ENCODE measurements around the gene VWCE.

VWCE gene

DNA sequence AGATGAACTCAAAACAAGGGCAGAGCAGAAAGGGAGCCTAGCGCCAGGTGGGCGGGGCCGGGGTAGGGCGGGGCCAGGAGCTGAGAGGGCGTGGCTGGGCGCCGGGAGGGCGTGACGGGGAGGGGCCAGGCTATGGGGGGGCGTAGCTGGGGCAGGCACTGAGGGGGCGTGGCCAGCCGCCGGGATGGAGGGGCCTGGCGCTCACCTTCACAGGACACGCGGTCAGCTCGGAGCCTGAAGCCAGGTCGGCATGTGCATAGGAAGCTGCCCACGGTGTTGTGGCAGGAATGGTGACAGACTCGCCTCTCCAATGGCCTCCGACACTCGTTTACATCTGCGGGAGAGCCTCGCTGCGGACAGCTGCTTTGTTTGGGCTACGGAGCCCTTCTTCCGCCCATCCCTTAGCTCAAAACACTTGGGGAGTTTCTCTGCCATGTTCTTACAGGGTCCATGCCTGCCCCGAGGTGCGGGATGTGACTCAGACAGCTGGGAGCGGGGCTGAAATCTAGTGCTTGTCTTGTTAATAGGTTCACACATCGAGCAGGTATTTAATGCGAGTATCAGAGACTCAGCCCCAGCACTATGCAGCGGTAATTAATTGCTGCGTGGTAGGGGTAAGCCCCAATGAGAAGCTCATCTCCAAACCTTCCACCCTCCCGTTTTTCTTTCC lies 13.4 kb downstream of the VWCE start:
- peak; percentile 32 to 40 for DNase-seq

DNA sequence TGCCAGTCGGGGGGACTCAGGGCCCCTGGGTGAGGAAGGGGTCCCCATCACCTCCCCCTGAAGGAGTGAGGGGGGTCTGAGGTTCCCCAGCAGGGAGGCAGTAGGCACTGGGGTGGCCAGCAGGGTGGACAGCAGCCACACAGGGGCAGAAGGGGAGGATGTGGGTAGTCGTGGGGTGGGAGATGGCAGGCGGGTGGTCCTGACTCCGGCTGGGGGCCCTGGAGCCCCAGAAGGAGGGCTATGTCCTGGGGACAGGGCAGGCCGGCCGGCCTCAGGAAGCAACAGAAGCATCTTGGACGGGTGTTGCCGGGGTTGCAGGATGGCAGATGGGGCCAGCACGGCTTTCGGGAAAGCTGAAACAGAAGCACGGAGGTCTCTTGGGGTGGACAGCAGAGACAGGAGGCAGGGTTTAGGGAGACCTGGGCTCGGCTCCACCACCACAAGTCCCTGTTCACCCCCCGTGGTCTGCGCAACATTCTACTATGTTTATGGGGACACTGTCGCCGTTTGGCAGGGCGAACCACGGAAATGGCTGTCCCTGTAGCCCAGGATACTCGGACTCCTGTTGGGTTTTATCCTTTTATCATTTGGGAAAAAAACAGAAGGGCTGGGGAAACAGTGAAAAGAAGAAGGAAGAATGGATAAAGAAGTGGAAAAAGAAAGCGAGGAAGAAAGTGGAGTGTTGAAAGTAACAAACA lies 14.1 kb downstream of the VWCE start:
- no peak for DNase-seq

GRCh38 chr11:61279934-61280659 lies 15.0 kb downstream of the VWCE start:
- DNase-seq, result no peak

DNA sequence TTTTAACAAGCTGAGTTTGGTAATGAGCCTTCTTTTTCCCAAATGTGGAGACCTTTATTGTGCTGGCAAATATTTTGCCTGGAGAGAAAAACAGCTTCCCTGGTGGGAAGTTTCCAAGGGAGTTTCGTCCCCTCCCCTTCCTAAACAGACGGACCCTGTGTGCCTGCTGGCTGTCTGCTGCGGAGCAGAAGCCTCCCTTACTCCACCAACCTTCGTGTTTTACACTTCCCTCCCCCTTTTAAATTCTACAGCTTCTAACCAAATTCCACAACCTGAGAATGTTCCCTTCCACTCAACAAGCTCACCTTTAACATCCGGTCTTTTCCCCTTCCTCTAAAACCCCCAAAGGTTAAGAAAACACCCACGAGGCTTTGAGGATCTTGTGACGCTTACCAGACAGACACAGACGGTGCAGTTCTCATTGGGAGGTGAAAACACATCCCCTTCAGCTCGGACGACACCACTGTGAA lies 17.1 kb downstream of the VWCE start:
- DNase-seq, result no peak

GRCh38 chr11:61277186-61278000 lies 17.7 kb downstream of the VWCE start:
- no peak for DNase-seq

DNA sequence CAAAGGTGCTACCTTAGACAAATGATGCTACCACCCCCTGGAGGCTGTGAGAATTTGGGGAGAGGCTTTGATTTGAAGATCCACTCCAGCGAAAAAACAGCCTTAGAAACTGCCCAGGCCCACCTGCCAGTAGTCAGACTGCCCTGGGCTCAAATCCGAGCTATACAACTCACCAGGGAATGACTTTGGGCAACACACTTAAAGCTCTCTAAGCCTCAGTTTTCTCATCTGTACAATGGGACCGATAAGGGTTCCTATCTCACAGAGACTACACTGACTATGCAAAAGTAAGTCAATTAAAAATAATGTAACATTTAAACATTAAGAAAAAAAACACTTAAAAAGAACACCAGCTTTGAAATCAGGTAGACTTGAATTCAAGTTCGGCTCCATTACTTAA lies 19.9 kb downstream of the VWCE start:
- no peak for DNase-seq

- no peak for DNase-seq
Measured at GRCh38 chr11:61274084-61274483, 21.0 kb downstream of the VWCE start.

DNA sequence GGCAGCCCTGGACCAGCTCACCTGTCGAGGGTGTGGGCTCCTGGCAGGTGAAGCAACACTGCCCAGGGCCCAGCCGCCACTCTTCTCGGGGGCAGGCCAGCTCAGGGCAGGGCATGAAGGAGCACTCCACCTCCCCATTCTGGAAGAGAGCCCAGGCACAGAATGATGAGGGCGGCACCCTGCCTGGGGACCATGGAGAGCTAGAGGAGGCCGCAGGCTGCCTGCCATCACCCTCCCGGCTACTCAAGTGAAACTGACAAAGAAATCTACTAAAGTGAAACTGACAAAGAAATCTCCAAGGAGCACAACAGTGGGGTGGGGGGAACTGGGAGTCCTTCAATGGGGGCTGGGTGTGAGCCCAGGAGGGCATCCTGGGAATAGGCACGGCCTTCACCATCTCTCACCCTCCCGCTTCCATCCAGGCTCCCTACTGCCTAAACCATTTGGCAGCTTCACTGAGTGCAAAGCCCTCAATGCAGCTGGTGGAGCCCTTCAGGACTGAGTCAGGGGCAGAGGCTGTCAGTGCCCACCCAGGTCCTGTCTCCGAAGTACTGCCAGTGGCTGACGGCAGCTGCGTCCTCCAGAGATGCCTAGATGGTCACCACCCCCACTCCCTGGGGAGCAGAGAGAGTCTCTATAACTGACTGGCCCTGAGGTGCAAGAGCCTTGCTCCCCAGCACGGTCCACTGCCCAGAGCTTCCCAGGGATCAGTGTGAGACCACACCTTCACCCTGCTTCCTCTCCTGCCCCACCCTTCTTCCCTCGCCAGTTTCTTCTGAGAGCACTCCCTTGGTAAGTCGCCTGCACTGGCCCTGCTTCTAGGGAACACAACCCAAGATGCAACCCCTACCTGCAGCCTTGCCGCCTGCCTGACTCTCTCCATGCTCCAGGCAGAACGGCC lies 21.7 kb downstream of the VWCE start:
- DNase-seq, result no peak

- no peak for DNase-seq
Measured at GRCh38 chr11:61272731-61273130, 22.4 kb downstream of the VWCE start.

- no peak for DNase-seq
Measured at GRCh38 chr11:61270354-61271076, 24.6 kb downstream of the VWCE start.

GRCh38 chr11:61268588-61269250 lies 26.4 kb downstream of the VWCE start:
- DNase-seq, result no peak

DNA sequence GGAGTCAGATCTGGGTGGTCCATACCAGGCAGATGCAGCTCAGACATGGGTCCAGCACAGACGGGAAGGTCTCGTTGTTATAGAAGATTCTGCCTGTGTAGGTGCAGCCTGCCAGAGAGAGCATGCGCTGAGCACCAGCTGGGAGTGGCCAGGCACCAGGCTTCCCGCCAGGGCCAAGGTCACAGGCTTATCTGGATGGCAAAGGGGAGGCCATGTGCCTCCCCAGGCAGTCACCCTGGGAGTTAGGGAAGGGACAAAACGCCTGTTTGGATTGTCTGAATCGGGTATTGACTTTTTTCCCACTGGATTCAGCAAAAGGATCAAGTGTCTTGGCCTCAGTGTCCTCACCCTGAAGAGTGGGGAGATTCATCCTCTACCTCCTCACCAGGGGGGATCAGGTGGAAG lies 27.7 kb downstream of the VWCE start:
- no peak for DNase-seq

DNA sequence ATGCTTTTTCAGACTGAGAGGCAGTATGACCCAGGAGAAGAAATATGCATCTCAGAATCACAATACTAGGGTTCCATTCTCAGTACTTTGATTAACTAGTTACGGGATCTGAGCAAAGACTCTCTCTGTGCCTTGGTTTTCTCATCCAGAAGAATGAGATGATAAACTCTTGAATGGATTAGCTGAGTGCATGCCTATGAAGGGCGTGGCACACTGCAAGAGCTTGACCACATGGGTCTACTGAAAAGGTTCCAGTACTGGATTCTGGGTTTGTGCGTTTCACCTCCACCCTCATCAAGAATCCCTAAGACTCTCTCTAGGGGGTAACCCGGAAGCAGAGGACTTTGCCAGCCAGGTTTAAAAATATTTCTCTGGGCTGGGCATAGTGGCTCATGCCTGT lies 28.5 kb downstream of the VWCE start:
- no peak for DNase-seq

DNA sequence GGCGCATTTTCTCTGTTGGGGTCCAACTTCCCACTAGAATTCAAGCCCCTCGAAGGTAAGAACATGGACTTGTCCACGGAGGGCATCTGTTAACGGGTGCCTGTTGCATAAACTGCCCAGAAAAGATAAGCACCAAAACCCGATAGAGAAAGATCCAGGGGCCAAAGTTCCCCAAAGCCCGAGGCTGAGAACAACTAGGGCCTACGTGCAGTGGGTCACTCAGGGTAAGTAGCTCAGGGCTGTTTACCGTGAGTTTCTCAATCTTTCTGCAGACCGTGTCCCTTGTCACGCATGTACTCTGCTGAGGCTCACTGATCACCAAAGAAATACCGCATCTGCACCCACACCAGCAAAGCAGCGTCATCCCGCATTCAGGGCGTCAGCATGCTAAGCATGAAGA lies 29.8 kb downstream of the VWCE start:
- DNase-seq, result no peak

GRCh38 chr11:61264795-61265194 lies 30.3 kb downstream of the VWCE start:
- DNase-seq, result no peak

- no peak for DNase-seq
Measured at GRCh38 chr11:61264371-61264770, 30.7 kb downstream of the VWCE start.

GRCh38 chr11:61259363-61259762 lies 35.8 kb downstream of the VWCE start:
- DNase-seq, result no peak

DNA sequence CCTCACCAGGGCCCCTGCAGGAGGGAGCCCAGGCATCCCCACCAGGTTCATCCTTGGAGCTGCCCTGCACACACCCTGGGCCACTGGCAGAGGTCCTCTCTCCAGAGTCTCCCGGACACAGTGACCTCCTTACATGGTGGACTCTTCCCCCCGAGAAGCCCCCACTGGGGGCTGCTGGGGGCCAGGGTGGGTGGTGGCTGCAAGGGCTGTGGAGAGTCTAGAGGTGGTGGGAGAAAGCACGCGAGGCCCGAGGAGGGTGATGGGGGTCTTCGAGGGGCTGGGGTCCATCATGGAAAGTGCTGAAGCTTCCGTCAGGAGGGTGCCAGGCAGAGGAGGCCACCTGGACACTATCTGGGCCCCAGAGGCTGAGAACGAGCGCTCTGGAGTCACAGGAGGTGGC lies 36.6 kb downstream of the VWCE start:
- DNase-seq, result no peak

DNA sequence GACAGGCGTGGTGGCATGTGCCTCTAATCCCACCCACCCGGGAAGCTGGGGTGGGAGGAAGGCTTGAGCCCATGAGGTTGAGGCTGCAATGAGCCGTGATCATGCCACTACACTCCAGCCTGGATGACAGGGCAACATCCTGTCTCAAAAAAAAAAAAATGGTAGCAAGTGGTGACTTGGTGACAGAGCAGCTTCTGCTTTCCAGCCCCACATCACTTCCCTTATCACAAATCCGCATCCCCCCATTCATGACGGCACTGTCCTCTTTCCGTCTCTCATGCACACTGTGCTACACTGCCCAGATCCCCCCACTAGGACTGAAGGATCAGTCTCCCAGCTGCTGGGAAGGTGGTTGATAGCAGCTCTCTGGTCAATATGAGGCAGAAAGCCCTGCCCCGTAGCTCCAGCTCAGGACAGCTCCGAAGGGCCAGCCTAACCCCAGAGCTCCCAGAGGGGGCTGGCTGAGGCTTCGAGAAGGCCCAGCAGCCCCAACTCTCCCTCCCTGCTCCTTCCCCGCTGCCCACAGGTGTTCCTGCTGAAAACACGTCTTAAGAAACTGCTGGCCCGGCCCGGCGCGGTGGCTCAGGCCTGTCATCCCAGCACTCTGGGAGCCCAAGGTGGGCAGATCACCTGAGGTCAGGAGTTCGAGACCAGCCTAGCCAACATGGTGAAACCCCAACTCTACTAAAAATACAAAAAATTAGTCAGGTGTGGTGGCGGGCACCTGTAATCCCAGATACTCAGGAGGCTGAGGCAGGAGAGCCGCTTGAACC lies 38.2 kb downstream of the VWCE start:
- no peak for DNase-seq
